K562 (cell line): Measurements from ENCODE around the gene UNC93B1. TPM values are rescaled to one million over a fixed set of nuclear protein-coding genes. Genes with fewer than 3 reads are reported as not detected.
"Not testable (repeated sequence)": the region's sequence is repeated elsewhere in the genome, so short reads cannot be mapped to it uniquely, and the experiment has no call there.

Experiments used
- ATAC-seq: fragments of 200-7000 bp; cut with Tn5 transposase; 3 replicates; pipeline ENCODE4 v1.9.1; 2020; ENCODE audit warnings: moderate library complexity
- BruUV-seq: library from RNA; stranded (reverse); fragments of 400-500 nt; replicated peaks from 2 replicates; lab custom pipeline; 2021; lab: Mats Ljungman, UMichigan
- CTCF ChIA-PET: fragments of 300-600 bp; formaldehyde crosslinking; extraction: SDS; loops from one replicate; lab custom pipeline; 2021; ENCODE audit warnings: low intra/inter-chr PET ratio; lab: Yijun Ruan, JAX
- POLR2A ChIA-PET: fragments of 300-600, 350-650 bp; sonication (Branson Sonifier 250); formaldehyde crosslinking; extraction: SDS; loops from one replicate; lab custom pipeline; 2021; ENCODE audit warnings: antibody characterized with exemption, inconsistent platforms; lab: Yijun Ruan, JAX
- DNase-seq, 4 experiments: peaks; one replicate each; pipeline versions ENCODE4 v3.0.0 to v3.0.0-alpha.2; 2011 to 2018; ENCODE audit warnings: low spot score in 3 of 4, mixed read lengths in 3 of 4; ENCODE audit errors: extremely low read depth in 1 of 4
- FAIRE-seq: peaks from 2 replicates; lab custom pipeline; 2011; peaks lifted over from hg19 to GRCh38; lab: Jason Lieb, UNC
- H2AFZ ChIP-seq: 2 replicates; pipeline ENCODE4 v1.6.0; 2011; ENCODE audit warnings: low read depth, low read length, control low read depth, inconsistent platforms
- H3K27ac ChIP-seq: fragments of 200-600 bp; 3 replicates; pipeline ENCODE4 v1.8.0; 2011; ENCODE audit warnings: low read depth, mild to moderate bottlenecking, control low read depth, inconsistent platforms, low read length, moderate library complexity, mixed read lengths; ENCODE audit errors: extremely low read depth
- H3K27me3 ChIP-seq, 2 experiments: fragments of 300-600 bp in 1 of 2; 2 replicates in 1 of 2; 3 replicates in 1 of 2; pipeline versions ENCODE4 v1.6.0 to v1.8.0; 2011; ENCODE audit warnings: inconsistent platforms in 2 of 2, low read length in 2 of 2, mild to moderate bottlenecking in 1 of 2, mixed read lengths in 1 of 2, moderate library complexity in 1 of 2; ENCODE audit not compliant: control insufficient read depth in 2 of 2, insufficient read depth in 2 of 2
- H3K36me3 ChIP-seq: fragments of 300-600 bp; 3 replicates; pipeline ENCODE4 v1.8.0; 2011; ENCODE audit warnings: mild to moderate bottlenecking, low read length, inconsistent platforms; ENCODE audit not compliant: control insufficient read depth, insufficient read depth
- H3K4me1 ChIP-seq, 2 experiments: fragments of 200-600 bp in 1 of 2; replicated peaks in 1 of 2; 2 replicates in 1 of 2; 3 replicates in 1 of 2; pipeline versions ENCODE4 v1.5.1 to v1.8.0; 2011; ENCODE audit warnings: inconsistent platforms in 2 of 2, low read length in 2 of 2, mild to moderate bottlenecking in 1 of 2, mixed read lengths in 1 of 2, moderate library complexity in 1 of 2; ENCODE audit not compliant: control insufficient read depth in 2 of 2, insufficient read depth in 2 of 2
- H3K4me2 ChIP-seq: 2 replicates; pipeline ENCODE4 v1.6.1; 2011; ENCODE audit warnings: low read length, control low read depth, inconsistent platforms, mixed read lengths; ENCODE audit not compliant: insufficient read depth
- H3K4me3 ChIP-seq: fragments of 200-600 bp; sonication (generic), shearing (Covaris generic); 2 replicates; pipeline ENCODE4 v1.5.1; 2016; ENCODE audit warnings: control low read depth, inconsistent platforms
- H3K79me2 ChIP-seq: fragments of 200-600 bp; 3 replicates; pipeline ENCODE4 v1.8.0; 2011; ENCODE audit warnings: low read length, inconsistent platforms; ENCODE audit not compliant: control insufficient read depth, insufficient read depth
- H3K9ac ChIP-seq, 2 experiments: 2 replicates each; pipeline versions ENCODE4 v1.6.0 to v1.6.1; 2011; ENCODE audit warnings: low read depth in 2 of 2, low read length in 2 of 2, control low read depth in 1 of 2, inconsistent platforms in 1 of 2, mild to moderate bottlenecking in 1 of 2, mixed read lengths in 1 of 2; ENCODE audit not compliant: insufficient read depth in 1 of 2
- H3K9me1 ChIP-seq: one replicate; pipeline ENCODE4 v1.6.0; 2011; ENCODE audit warnings: inconsistent platforms, mild to moderate bottlenecking, low read length, moderate library complexity; ENCODE audit not compliant: control insufficient read depth, insufficient read depth
- H3K9me3 ChIP-seq: replicated peaks from 2 replicates; pipeline ENCODE4 v1.5.1; 2011; ENCODE audit warnings: low read depth, low read length, inconsistent platforms; ENCODE audit not compliant: control insufficient read depth, insufficient read depth
- H4K20me1 ChIP-seq: replicated peaks from 2 replicates; pipeline ENCODE4 v1.6.1; 2011; ENCODE audit warnings: low read length, inconsistent platforms, mixed read lengths; ENCODE audit not compliant: control insufficient read depth, insufficient read depth
- ATF1 ChIP-seq, 2 experiments: fragments of 450-650 bp in 1 of 2; IDR thresholded peaks; 2 replicates each; pipeline ENCODE4 v1.6.1; 2016; ENCODE audit warnings: missing compliant biosample characterization in 1 of 2, missing genetic modification characterization in 1 of 2
- DACH1 ChIP-seq: fragments of 450-650 bp; IDR thresholded peaks from 2 replicates; pipeline ENCODE4 v1.6.1; 2018; ENCODE audit not compliant: partially characterized antibody
- MCM7 ChIP-seq, 2 experiments: fragments of 450-650 bp; IDR thresholded peaks; 2 replicates each; pipeline ENCODE4 v1.6.1; 2016 to 2018
- MEF2D ChIP-seq: conservative IDR thresholded peaks from 2 replicates; pipeline ENCODE4 v1.6.1; 2016; ENCODE audit warnings: low read depth, missing genetic modification characterization, missing compliant biosample characterization
- NCOA2 ChIP-seq, 2 experiments: fragments of 450-650 bp; IDR thresholded peaks; 2 replicates each; pipeline ENCODE4 v1.6.1; 2018; ENCODE audit warnings: mild to moderate bottlenecking in 2 of 2, moderate library complexity in 1 of 2; ENCODE audit not compliant: partially characterized antibody in 2 of 2
- ZSCAN32 ChIP-seq: fragments of 450-650 bp; formaldehyde crosslinking; IDR thresholded peaks from 2 replicates; pipeline ENCODE4 v1.4.0; 2020; ENCODE audit warnings: mild to moderate bottlenecking, moderate library complexity
- WGBS: fragments of 100-300 bp; shearing (Covaris generic); methylation state at CpG from one replicate; pipeline ENCODE4 v1.1.6; 2016; ENCODE audit warnings: low coverage, mixed read lengths; ENCODE audit not compliant: insufficient coverage; ENCODE audit errors: missing lambda C conversion rate; 5-methylcytosine and 5-hydroxymethylcytosine counted together
- in situ Hi-C: fragments of 300-500 bp; cut with MboI; formaldehyde crosslinking; loops from 4 replicates; pipeline ENCODE4 v1.15.0; 2018; ENCODE audit warnings: inconsistent platforms, mixed read lengths
- intact Hi-C: fragments of 100-400 bp; cut with micrococcal nuclease; formaldehyde crosslinking; loops from 2 replicates; pipeline ENCODE4 v1.14.2; 2022
- polyA plus RNA-seq, 8 experiments: library from polyadenylated mRNA; depleted of rRNA in 4 of 8; stranded (reverse) in 5 of 8; unstranded in 3 of 8; fragments of >200 nt; fragmentation: Nextera tagmentation in 2 of 8; fragmentation: Illumina TruSeq in 1 of 8; extraction: Ambion mirVana in 2 of 8; extraction: Trizol in 1 of 8; gene quantifications; 2 replicates each; pipeline versions ENCODE4 v1.2.1 to v1.2.3, GENCODE V29; 2011 to 2014; ENCODE audit warnings: inconsistent platforms in 1 of 8, missing spikeins in 1 of 8
- total RNA-seq, 7 experiments: library from RNA; depleted of rRNA in 6 of 7; stranded (reverse); fragments of >200 nt in 6 of 7; fragmentation: Illumina TruSeq in 2 of 7; extraction: Trizol in 2 of 7; gene quantifications; 2 replicates each; pipeline versions ENCODE4 v1.2.1 to v1.2.3, GENCODE V29; 2011 to 2021; ENCODE audit warnings: low replicate concordance in 1 of 7
- TF ChIP-seq, protein P1 (sequence below): sonication (generic); formaldehyde crosslinking; IDR thresholded peaks from 2 replicates; pipeline ENCODE4 v1.9.0; 2022; ENCODE audit warnings: mild to moderate bottlenecking, missing genetic modification reagents

UNC93B1 gene
- total and polyA plus RNA-seq, 9 of the 15 experiments (the other 6 are each of a cell fraction or from before 2014, with no cell fraction given) = 0.10 to 13.6 (median 6.5) TPM

DNA sequence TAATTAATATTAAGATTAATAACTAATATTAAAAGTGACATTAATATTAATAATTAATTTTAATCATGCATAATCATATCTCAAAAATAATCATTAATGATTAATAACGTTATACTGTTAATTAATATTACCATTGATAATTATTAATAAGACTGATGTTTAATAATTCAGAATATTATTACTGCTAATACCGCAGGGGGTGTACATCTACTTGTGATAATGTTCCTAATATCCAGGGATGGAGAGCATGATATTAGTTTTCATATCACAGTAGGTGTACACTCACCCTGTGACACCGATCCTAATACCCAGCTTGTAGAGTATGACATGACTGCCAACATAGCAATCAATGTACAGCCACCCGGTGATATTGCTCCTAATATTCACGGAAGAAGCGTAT is 18.6 kb downstream of the UNC93B1 start:
- FAIRE-seq, POLR2A ChIA-PET, H2AFZ ChIP-seq, BruUV-seq, ATAC-seq, H3K4me1 ChIP-seq, H4K20me1 ChIP-seq, H3K79me2 ChIP-seq, H3K9me3 ChIP-seq, H3K27me3 ChIP-seq, DNase-seq: not testable (repeated sequence)
- 20% methylated on average over 6 of the region's 6 CpGs for WGBS
- TF ChIP-seq DACH1 = peak; percentile 94
- 0 out of 4 replicates have a peak, but pooled peaks of 1 of the 2 experiments have one; percentile 56 for TF ChIP-seq MCM7 (IDR thresholded peaks at IDR 0.05)
- TF ChIP-seq, all 486 proteins: peak for 2; not testable (repeated sequence) for 484
- H3K4me2 ChIP-seq, H3K4me3 ChIP-seq, H3K27ac ChIP-seq, H3K9me1 ChIP-seq, H3K9ac ChIP-seq, H3K36me3 ChIP-seq, intact Hi-C loops, CTCF ChIA-PET: not testable (repeated sequence)
- in situ Hi-C loops = loop anchor here (5.0 kb wide), 1 partner anchor 278 kb away; no protein-coding TSS in a partner anchor

DNA sequence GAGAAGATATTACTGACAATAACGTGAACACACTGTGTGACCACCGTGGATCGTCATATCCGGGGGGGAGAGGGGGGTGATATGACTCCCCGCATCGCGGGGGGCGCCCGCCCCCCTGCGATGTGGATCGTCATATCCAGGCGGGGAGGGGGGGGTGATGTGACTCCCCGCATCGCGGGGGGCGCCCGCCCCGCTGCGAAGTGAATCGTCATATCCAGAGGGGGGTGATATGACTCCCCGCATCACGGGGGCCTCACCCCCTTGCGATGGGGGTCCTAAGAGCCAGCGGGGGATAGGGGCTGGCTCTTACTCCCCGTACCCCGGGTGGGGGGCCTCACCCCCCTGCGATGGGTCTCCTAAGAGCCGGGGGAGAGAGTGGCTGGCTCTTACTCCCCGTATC is 19.9 kb downstream of the UNC93B1 start:
- FAIRE-seq = no peak
- no TSS peak for BruUV-seq
- in situ Hi-C loops (no loop called here), intact Hi-C loops (no loop called here)
- no peaks in the 10 kb centered on the region for H3K9me1 ChIP-seq
- H3K9me3 ChIP-seq = no peaks in the 10 kb centered on the region
- H3K4me1 ChIP-seq = no peaks in the 10 kb centered on the region
- H3K9ac ChIP-seq = no peak overlapping the region
- no peak overlapping the region for H3K27ac ChIP-seq
- no peaks in the 10 kb centered on the region for H3K79me2 ChIP-seq
- H3K27me3 ChIP-seq = peaks cover 3 to 19% of the 10 kb centered on the region in 2 experiments
- ATAC-seq = no peak
- no peak overlapping the region for H3K4me3 ChIP-seq
- WGBS = 17% methylated on average over 7 of the region's 29 CpGs
- ChIA-PET CTCF (no interaction called here), POLR2A (no interaction called here)
- no peak overlapping the region for H2AFZ ChIP-seq
- DNase-seq = no peak
- H3K36me3 ChIP-seq = no peaks in the 10 kb centered on the region
- no peak overlapping the region for H3K4me2 ChIP-seq
- H4K20me1 ChIP-seq = no peaks in the 10 kb centered on the region
- TF ChIP-seq ATF1 (CRISPR knock-in tag; IDR thresholded peaks at IDR 0.05) (no peak), ATF1 (tag; IDR thresholded peaks at IDR 0.05) (no peak), ZSCAN32 (CRISPR knock-in tag) (no peak), NCOA2 (IDR thresholded peaks at IDR 0.05; ENCODE audit: partially characterized antibody in 2 of 2) (no peak), MEF2D (tag) (no peak)
- TF ChIP-seq, protein P1, sequence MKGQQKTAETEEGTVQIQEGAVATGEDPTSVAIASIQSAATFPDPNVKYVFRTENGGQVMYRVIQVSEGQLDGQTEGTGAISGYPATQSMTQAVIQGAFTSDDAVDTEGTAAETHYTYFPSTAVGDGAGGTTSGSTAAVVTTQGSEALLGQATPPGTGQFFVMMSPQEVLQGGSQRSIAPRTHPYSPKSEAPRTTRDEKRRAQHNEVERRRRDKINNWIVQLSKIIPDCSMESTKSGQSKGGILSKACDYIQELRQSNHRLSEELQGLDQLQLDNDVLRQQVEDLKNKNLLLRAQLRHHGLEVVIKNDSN (CRISPR knock-in tag) = no peak
